HepG2 (cell line): ENCODE measurements around the gene VPS13C. TPM values are rescaled to one million over a fixed set of nuclear protein-coding genes. Genes with fewer than 3 reads are reported as not detected.

Source experiments
- ATAC-seq: fragments of 200-7000 bp; cut with Tn5 transposase; 3 replicates; pipeline ENCODE4 v1.9.1; 2020; ENCODE audit warnings: mild to moderate bottlenecking, moderate library complexity
- BruUV-seq: library from RNA; stranded (reverse); fragments of 400-500 nt; replicated peaks from 2 replicates; lab custom pipeline; 2021; lab: Mats Ljungman, UMichigan
- CTCF ChIA-PET: fragments of 300-600 bp; formaldehyde crosslinking; extraction: SDS; loops from one replicate; lab custom pipeline; 2021; ENCODE audit warnings: low total read pairs, inconsistent platforms, low intra/inter-chr PET ratio; lab: Yijun Ruan, JAX
- POLR2A ChIA-PET: fragments of 350-600 bp; sonication (Branson Sonifier 250); formaldehyde crosslinking; loops from one replicate; lab custom pipeline; 2020; ENCODE audit warnings: antibody characterized with exemption, inconsistent platforms; lab: Yijun Ruan, JAX
- DNase-seq: peaks from one replicate; pipeline ENCODE4 v3.0.0-alpha.2; 2015; ENCODE audit warnings: low spot score
- FAIRE-seq: peaks from 3 replicates; lab custom pipeline; 2011; peaks lifted over from hg19 to GRCh38; lab: Jason Lieb, UNC
- H2AFZ ChIP-seq: one replicate; pipeline ENCODE4 v1.6.1; 2011; ENCODE audit warnings: low read length, inconsistent platforms
- H3K27ac ChIP-seq: fragments of 300-600 bp; 3 replicates; pipeline ENCODE4 v1.8.0; 2011; ENCODE audit warnings: mixed run types, mild to moderate bottlenecking, mixed read lengths, low read length, inconsistent platforms; ENCODE audit not compliant: insufficient read depth; ENCODE audit errors: extremely low read length
- H3K27me3 ChIP-seq, 2 experiments: fragments of 200-600 bp in 1 of 2; 2 replicates in 1 of 2; 3 replicates in 1 of 2; pipeline versions ENCODE4 v1.6.0 to v1.8.0; 2011; ENCODE audit warnings: low read length in 2 of 2, mild to moderate bottlenecking in 2 of 2, moderate library complexity in 2 of 2, inconsistent platforms in 1 of 2; ENCODE audit not compliant: insufficient read depth in 2 of 2, control insufficient read depth in 1 of 2
- H3K36me3 ChIP-seq, 2 experiments: fragments of 200-600 bp in 1 of 2; replicated peaks in 1 of 2; 2 replicates in 1 of 2; 3 replicates in 1 of 2; pipeline versions ENCODE4 v1.5.1 to v1.8.0; 2011; ENCODE audit warnings: low read length in 2 of 2, inconsistent platforms in 1 of 2; ENCODE audit not compliant: insufficient read depth in 2 of 2, control insufficient read depth in 1 of 2
- H3K4me1 ChIP-seq: 2 replicates; pipeline ENCODE4 v1.5.1; 2012; ENCODE audit warnings: low read length, inconsistent platforms; ENCODE audit not compliant: insufficient read depth
- H3K4me2 ChIP-seq: 2 replicates; pipeline ENCODE4 v1.6.0; 2011; ENCODE audit warnings: low read depth, low read length, inconsistent platforms
- H3K4me3 ChIP-seq, 3 experiments: fragments of 200-600 bp in 1 of 3; sonication (generic), shearing (Covaris generic) in 1 of 3; replicated peaks in 1 of 3; 2 replicates each; pipeline ENCODE4 v1.5.1; 2011 to 2016; ENCODE audit warnings: low read length in 3 of 3, inconsistent platforms in 2 of 3, low read depth in 2 of 3, mild to moderate bottlenecking in 2 of 3, control low read depth in 1 of 3, mixed read lengths in 1 of 3; ENCODE audit not compliant: insufficient read depth in 1 of 3
- H3K79me2 ChIP-seq: one replicate; pipeline ENCODE4 v1.6.1; 2011; ENCODE audit warnings: low read length, inconsistent platforms; ENCODE audit not compliant: insufficient read depth
- H3K9ac ChIP-seq: 2 replicates; pipeline ENCODE4 v1.6.0; 2011; ENCODE audit warnings: mild to moderate bottlenecking, low read depth, low read length, inconsistent platforms; ENCODE audit not compliant: insufficient read depth
- H3K9me3 ChIP-seq: 2 replicates; pipeline ENCODE4 v1.5.1; 2012; ENCODE audit warnings: mild to moderate bottlenecking, low read length
- H4K20me1 ChIP-seq: 2 replicates; pipeline ENCODE4 v1.6.0; 2011; ENCODE audit warnings: inconsistent platforms, mild to moderate bottlenecking, low read length, moderate library complexity; ENCODE audit not compliant: insufficient read depth
- HDAC1 ChIP-seq: sonication (generic); formaldehyde crosslinking; IDR thresholded peaks from 2 replicates; pipeline ENCODE4 v1.5.1; 2020; ENCODE audit warnings: mild to moderate bottlenecking, missing genetic modification reagents
- KLF16 ChIP-seq, 2 experiments: sonication (generic) in 1 of 2; formaldehyde crosslinking in 1 of 2; IDR thresholded peaks; 2 replicates each; pipeline versions ENCODE4 v1.6.1 to v1.8.0; 2016 to 2023; ENCODE audit warnings: missing genetic modification reagents in 2 of 2, missing compliant biosample characterization in 1 of 2
- LCORL ChIP-seq, 2 experiments: fragments of 450-650 bp in 1 of 2; sonication (generic) in 1 of 2; formaldehyde crosslinking in 1 of 2; IDR thresholded peaks; 2 replicates each; pipeline versions ENCODE4 v1.5.0 to v1.6.1; 2017 to 2020; ENCODE audit warnings: antibody characterized with exemption in 1 of 2, missing genetic modification reagents in 1 of 2
- NCOR1 ChIP-seq: fragments of 200-600 bp; sonication (generic); IDR thresholded peaks from 2 replicates; pipeline ENCODE4 v1.7.0; 2017; ENCODE audit warnings: antibody characterized with exemption, low read length, borderline replicate concordance
- PCBP1 ChIP-seq: fragments of 200-400 bp; formaldehyde crosslinking; IDR thresholded peaks from 2 replicates; pipeline ENCODE4 v1.6.1; 2017; ENCODE audit warnings: mild to moderate bottlenecking, low read depth, low read length, borderline replicate concordance
- THAP11 ChIP-seq: IDR thresholded peaks from 2 replicates; pipeline ENCODE4 v1.6.1; 2016; ENCODE audit warnings: missing biosample characterization, missing genetic modification reagents
- ZNF138 ChIP-seq: sonication (generic); formaldehyde crosslinking; IDR thresholded peaks from 2 replicates; pipeline ENCODE4 v1.5.0; 2020; ENCODE audit warnings: mild to moderate bottlenecking, low read depth, missing genetic modification reagents
- ZNF230 ChIP-seq: sonication (generic); formaldehyde crosslinking; IDR thresholded peaks from 2 replicates; pipeline ENCODE4 v1.4.0; 2020; ENCODE audit warnings: mild to moderate bottlenecking, missing genetic modification reagents
- ZNF589 ChIP-seq: sonication (generic); formaldehyde crosslinking; conservative IDR thresholded peaks from 2 replicates; pipeline ENCODE4 v1.8.0; 2022; ENCODE audit warnings: mild to moderate bottlenecking, moderate library complexity, missing genetic modification reagents
- ZNF777 ChIP-seq: sonication (generic); formaldehyde crosslinking; IDR thresholded peaks from 2 replicates; pipeline ENCODE4 v1.4.0; 2020; ENCODE audit warnings: missing genetic modification reagents
- ZNF878 ChIP-seq: sonication (generic); formaldehyde crosslinking; IDR thresholded peaks from 2 replicates; pipeline ENCODE4 v1.8.1; 2023; ENCODE audit warnings: mild to moderate bottlenecking, missing genetic modification reagents, moderate library complexity
- WGBS: methylation state at CpG from one replicate; pipeline ENCODE4 v1.1.6; 2017; ENCODE audit warnings: low lambda C conversion rate; 5-methylcytosine and 5-hydroxymethylcytosine counted together
- in situ Hi-C: cut with HindIII; loops from 2 replicates; pipeline ENCODE4 v1.10.0; 2017; ENCODE audit warnings: low pct_unique_long_range_greater_than_20kb; ENCODE audit not compliant: extremely low pct_ligation_motif_present
- intact Hi-C: fragments of 100-400 bp; cut with micrococcal nuclease; formaldehyde crosslinking; loops from one replicate; pipeline ENCODE4 v1.10.0; 2022; ENCODE audit not compliant: unreplicated experiment
- polyA plus RNA-seq, 8 experiments: library from polyadenylated mRNA; depleted of rRNA in 3 of 8; stranded (reverse) in 7 of 8; unstranded in 1 of 8; fragments of >200 nt; fragmentation: Illumina TruSeq in 4 of 8; extraction: Trizol in 4 of 8; gene quantifications; 2 replicates each; pipeline versions ENCODE4 v1.2.1 to v1.2.3, GENCODE V29; 2011 to 2016; ENCODE audit warnings: low read depth in 4 of 8, missing spikeins in 1 of 8, mixed read lengths in 1 of 8; ENCODE audit not compliant: insufficient read depth in 1 of 8
- total RNA-seq, 5 experiments: library from RNA; depleted of rRNA; stranded (reverse); fragments of >200 nt; fragmentation: Illumina TruSeq; extraction: Trizol; gene quantifications; 2 replicates each; pipeline ENCODE4 v1.2.3, GENCODE V29; 2016; ENCODE audit warnings: low read depth in 1 of 5
- TF ChIP-seq, protein P1 (sequence below): sonication (generic); formaldehyde crosslinking; IDR thresholded peaks from 2 replicates; pipeline ENCODE4 v1.5.0; 2020; ENCODE audit warnings: missing genetic modification reagents, mild to moderate bottlenecking, borderline replicate concordance
- TF ChIP-seq, protein P2 (sequence below): sonication (generic); formaldehyde crosslinking; IDR thresholded peaks from 2 replicates; pipeline ENCODE4 v1.4.0; 2020; ENCODE audit warnings: mild to moderate bottlenecking, missing genetic modification reagents, borderline replicate concordance
- TF ChIP-seq, protein P3 (sequence below): sonication (generic); formaldehyde crosslinking; IDR thresholded peaks from 2 replicates; pipeline ENCODE4 v1.5.0; 2020; ENCODE audit warnings: missing genetic modification reagents

Gene VPS13C
- total and polyA plus RNA-seq, 2 of the 13 experiments (the other 11 are each of a cell fraction or from before 2014, with no cell fraction given), result 10.9 to 26.8 TPM

DNA sequence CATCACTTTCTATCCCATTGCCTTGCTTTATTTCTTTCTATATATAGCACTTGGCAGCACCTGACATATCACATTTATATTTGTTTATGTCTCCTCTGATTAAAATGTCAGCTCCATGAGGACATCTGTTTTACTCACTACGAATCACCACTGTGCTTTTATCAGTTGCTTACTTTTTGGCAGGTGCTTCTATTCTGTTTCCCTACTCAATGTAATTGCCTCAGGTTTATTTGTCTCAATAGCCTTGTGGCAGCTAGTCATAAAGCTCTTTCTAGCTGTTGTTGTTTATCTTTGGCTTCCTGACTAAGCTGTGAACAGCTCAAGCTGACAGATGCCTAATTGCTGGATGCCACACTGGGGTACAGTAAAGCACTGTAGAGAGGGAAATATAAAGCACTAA is 85.5 kb downstream of the VPS13C start (continued):
- TF ChIP-seq, protein P1, sequence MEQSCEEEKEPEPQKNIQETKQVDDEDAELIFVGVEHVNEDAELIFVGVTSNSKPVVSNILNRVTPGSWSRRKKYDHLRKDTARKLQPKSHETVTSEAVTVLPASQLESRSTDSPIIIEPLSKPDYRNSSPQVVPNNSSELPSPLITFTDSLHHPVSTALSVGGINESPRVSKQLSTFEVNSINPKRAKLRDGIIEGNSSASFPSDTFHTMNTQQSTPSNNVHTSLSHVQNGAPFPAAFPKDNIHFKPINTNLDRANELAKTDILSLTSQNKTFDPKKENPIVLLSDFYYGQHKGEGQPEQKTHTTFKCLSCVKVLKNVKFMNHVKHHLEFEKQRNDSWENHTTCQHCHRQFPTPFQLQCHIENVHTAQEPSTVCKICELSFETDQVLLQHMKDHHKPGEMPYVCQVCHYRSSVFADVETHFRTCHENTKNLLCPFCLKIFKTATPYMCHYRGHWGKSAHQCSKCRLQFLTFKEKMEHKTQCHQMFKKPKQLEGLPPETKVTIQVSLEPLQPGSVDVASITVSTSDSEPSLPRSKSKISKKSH (CRISPR knock-in tag), result no peak
- no peak for TF ChIP-seq ZNF878

DNA sequence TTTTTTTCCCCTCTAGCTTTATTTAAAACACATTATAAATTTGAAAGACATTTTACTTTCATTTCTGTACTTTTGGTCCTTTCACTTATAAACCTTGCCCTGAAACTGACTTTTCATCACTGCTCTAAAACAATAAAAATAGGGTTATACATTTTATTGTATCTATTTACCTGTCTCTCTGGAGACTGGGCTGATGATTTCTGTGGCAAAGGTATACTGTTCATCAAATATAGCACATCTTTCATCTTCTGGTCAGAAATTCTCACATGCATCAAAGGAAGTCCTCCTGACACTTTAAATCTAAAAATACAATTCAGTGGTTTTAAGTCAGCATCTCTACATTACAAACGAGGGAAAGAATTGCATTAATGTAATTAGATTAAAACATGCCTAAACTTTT is 86.1 kb downstream of the VPS13C start:
- Histone ChIP-seq H3K4me1 (no peaks in the 10 kb centered on the region), H2AFZ (no peak overlapping the region), H3K9me3 (no peaks in the 10 kb centered on the region), H3K4me3 (no peak overlapping the region), H3K27me3 (no peaks in the 10 kb centered on the region), H3K36me3 (peaks cover 0 to 22% of the 10 kb centered on the region in 2 experiments), H3K9ac (no peak overlapping the region), H3K27ac (no peak overlapping the region), H3K4me2 (no peak overlapping the region), H4K20me1 (no peaks in the 10 kb centered on the region), H3K79me2 (no peaks in the 10 kb centered on the region)
- POLR2A ChIA-PET, result no interaction called here
- intact Hi-C loops (no loop called here), in situ Hi-C loops (no loop called here)
- no TSS peak for BruUV-seq
- no peak for DNase-seq
- WGBS, result 81% methylated on average over 1 of the region's 1 CpG
- FAIRE-seq, result no peak
- no peak for TF ChIP-seq ZNF138
- no peak for ATAC-seq
- CTCF ChIA-PET, result no interaction called here

DNA sequence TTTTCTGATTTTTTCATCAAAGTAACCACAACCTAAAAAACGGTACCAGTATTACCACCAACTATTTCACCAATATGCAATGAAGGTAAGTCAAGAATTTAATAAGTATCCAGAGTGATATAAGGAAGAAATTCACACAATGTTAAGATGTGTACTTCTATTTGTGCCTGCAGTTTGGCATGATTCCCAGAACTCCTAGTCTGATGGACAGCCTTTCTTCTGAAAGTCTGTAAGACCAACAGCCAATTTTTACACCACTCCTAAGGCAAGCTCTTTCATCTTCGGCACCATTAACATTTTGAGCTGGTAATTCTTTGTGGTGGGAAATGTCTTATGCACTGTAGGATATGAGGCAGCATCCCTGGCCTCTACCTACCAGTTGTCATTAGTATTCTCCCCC is 108.3 kb downstream of the VPS13C start:
- no TSS peak for BruUV-seq
- H3K9ac ChIP-seq, result no peak overlapping the region
- peaks cover 0 to 10% of the 10 kb centered on the region in 2 experiments; a peak in 3 of 5 replicates for H3K36me3 ChIP-seq
- no peak for DNase-seq
- H3K27ac ChIP-seq, result no peak overlapping the region
- CTCF ChIA-PET, result no interaction called here
- no peak overlapping the region for H3K4me3 ChIP-seq
- 91% methylated on average over 2 of the region's 2 CpGs for WGBS
- no peak overlapping the region for H3K4me2 ChIP-seq
- no peak for ATAC-seq
- FAIRE-seq, result no peak
- POLR2A ChIA-PET, result no interaction called here
- no peaks in the 10 kb centered on the region for H3K4me1 ChIP-seq
- in situ Hi-C loops (no loop called here), intact Hi-C loops (no loop called here)
- no peaks in the 10 kb centered on the region for H4K20me1 ChIP-seq
- H3K79me2 ChIP-seq, result no peaks in the 10 kb centered on the region
- no peaks in the 10 kb centered on the region for H3K27me3 ChIP-seq
- no peak overlapping the region for H2AFZ ChIP-seq
- H3K9me3 ChIP-seq, result no peaks in the 10 kb centered on the region
- TF ChIP-seq HDAC1 (CRISPR knock-in tag), result no peak
- no peak for TF ChIP-seq THAP11 (CRISPR knock-in tag)
- TF ChIP-seq, protein P2, sequence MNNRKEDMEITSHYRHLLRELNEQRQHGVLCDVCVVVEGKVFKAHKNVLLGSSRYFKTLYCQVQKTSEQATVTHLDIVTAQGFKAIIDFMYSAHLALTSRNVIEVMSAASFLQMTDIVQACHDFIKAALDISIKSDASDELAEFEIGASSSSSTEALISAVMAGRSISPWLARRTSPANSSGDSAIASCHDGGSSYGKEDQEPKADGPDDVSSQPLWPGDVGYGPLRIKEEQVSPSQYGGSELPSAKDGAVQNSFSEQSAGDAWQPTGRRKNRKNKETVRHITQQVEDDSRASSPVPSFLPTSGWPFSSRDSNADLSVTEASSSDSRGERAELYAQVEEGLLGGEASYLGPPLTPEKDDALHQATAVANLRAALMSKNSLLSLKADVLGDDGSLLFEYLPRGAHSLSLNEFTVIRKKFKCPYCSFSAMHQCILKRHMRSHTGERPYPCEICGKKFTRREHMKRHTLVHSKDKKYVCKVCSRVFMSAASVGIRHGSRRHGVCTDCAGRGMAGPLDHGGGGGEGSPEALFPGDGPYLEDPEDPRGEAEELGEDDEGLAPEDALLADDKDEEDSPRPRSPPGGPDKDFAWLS (CRISPR knock-in tag), result no peak
- no peak for TF ChIP-seq ZNF589
- TF ChIP-seq, protein P3, sequence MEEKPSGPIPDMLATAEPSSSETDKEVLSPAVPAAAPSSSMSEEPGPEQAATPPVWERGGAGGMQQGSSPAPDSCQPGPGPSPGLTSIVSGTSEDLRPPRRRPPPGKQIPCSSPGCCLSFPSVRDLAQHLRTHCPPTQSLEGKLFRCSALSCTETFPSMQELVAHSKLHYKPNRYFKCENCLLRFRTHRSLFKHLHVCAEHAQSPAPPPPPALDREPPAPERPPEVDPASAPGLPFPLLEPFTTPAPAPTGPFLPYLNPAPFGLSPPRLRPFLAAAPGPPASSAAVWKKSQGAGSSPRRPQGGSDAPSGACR, result no peak
- TF ChIP-seq LCORL (IDR thresholded peaks at IDR 0.05), result no peak
- no peak for TF ChIP-seq LCORL (CRISPR knock-in tag; IDR thresholded peaks at IDR 0.05)
- TF ChIP-seq PCBP1, result no peak
- no peak for TF ChIP-seq KLF16 (CRISPR knock-in tag; IDR thresholded peaks at IDR 0.05)
- no peak for TF ChIP-seq ZNF230 (CRISPR knock-in tag)
- TF ChIP-seq ZNF777 (CRISPR knock-in tag), result no peak
- TF ChIP-seq NCOR1, result no peak
